Keratinocyte (primary cell): Measurements from ENCODE around the gene MMP24. TPM values are rescaled to one million over a fixed set of nuclear protein-coding genes. Genes with fewer than 3 reads are reported as not detected.

Source experiments
- DNase-seq: peaks from one replicate; pipeline ENCODE4 v3.0.0-alpha.2; 2011; ENCODE audit warnings: low read depth, missing footprints, low spot score
- FAIRE-seq: peaks from 2 replicates; lab custom pipeline; 2011; peaks lifted over from hg19 to GRCh38; lab: Jason Lieb, UNC
- H2AFZ ChIP-seq: 2 replicates; pipeline ENCODE4 v1.6.0; 2012; ENCODE audit warnings: low read length, control low read depth, inconsistent platforms; ENCODE audit not compliant: control insufficient read depth
- H3K27ac ChIP-seq: 2 replicates; pipeline ENCODE4 v1.5.1; 2011; ENCODE audit warnings: low read length; ENCODE audit not compliant: control insufficient read depth, insufficient read depth
- H3K27me3 ChIP-seq: 3 replicates; pipeline ENCODE4 v1.6.0; 2011; ENCODE audit warnings: low read length; ENCODE audit not compliant: control insufficient read depth, insufficient read depth; ENCODE audit errors: extremely low read depth
- H3K36me3 ChIP-seq, 2 experiments: 2 replicates in 1 of 2; 3 replicates in 1 of 2; pipeline ENCODE4 v1.5.1; 2011; ENCODE audit warnings: low read length in 2 of 2, mild to moderate bottlenecking in 1 of 2; ENCODE audit not compliant: control insufficient read depth in 2 of 2, insufficient read depth in 2 of 2; ENCODE audit errors: extremely low read depth in 1 of 2
- H3K4me1 ChIP-seq: 3 replicates; pipeline ENCODE4 v1.5.1; 2011; ENCODE audit warnings: low read length; ENCODE audit not compliant: control insufficient read depth, insufficient read depth; ENCODE audit errors: extremely low read depth
- H3K4me2 ChIP-seq: 3 replicates; pipeline ENCODE4 v1.6.0; 2011; ENCODE audit warnings: low read depth, low read length; ENCODE audit not compliant: control insufficient read depth, insufficient read depth; ENCODE audit errors: extremely low read depth
- H3K4me3 ChIP-seq, 3 experiments: fragments of 200-600 bp in 1 of 3; sonication (generic) in 1 of 3; 2 replicates in 2 of 3; 3 replicates in 1 of 3; pipeline ENCODE4 v1.5.1; 2011 to 2016; ENCODE audit warnings: low read length in 3 of 3, mild to moderate bottlenecking in 3 of 3, control low read depth in 2 of 3, inconsistent platforms in 1 of 3, low read depth in 1 of 3, mixed read lengths in 1 of 3, mixed run types in 1 of 3, moderate library complexity in 1 of 3; ENCODE audit not compliant: control insufficient read depth in 2 of 3, insufficient read depth in 2 of 3; ENCODE audit errors: extremely low read depth in 1 of 3
- H3K79me2 ChIP-seq: 2 replicates; pipeline ENCODE4 v1.6.0; 2012; ENCODE audit warnings: low read length; ENCODE audit not compliant: control insufficient read depth, insufficient read depth
- H3K9ac ChIP-seq: 3 replicates; pipeline ENCODE4 v1.6.0; 2011; ENCODE audit warnings: low read length; ENCODE audit not compliant: control insufficient read depth, insufficient read depth; ENCODE audit errors: extremely low read depth
- H3K9me1 ChIP-seq: 3 replicates; pipeline ENCODE4 v1.6.0; 2011; ENCODE audit warnings: low read length; ENCODE audit not compliant: control insufficient read depth, insufficient read depth; ENCODE audit errors: extremely low read depth
- H3K9me3 ChIP-seq: 2 replicates; pipeline ENCODE4 v1.5.1; 2012; ENCODE audit warnings: low read depth, low read length; ENCODE audit not compliant: control insufficient read depth
- H4K20me1 ChIP-seq: 3 replicates; pipeline ENCODE4 v1.6.0; 2011; ENCODE audit warnings: low read length; ENCODE audit not compliant: control insufficient read depth, insufficient read depth; ENCODE audit errors: extremely low read depth
- CTCF ChIP-seq, 3 experiments: IDR thresholded peaks in 1 of 3; conservative IDR thresholded peaks in 1 of 3; optimal IDR thresholded peaks in 1 of 3; 2 replicates in 2 of 3; 3 replicates in 1 of 3; pipeline versions ENCODE3 to v1.5.1; 2011; ENCODE audit warnings: low read length in 3 of 3, mild to moderate bottlenecking in 3 of 3, moderate library complexity in 2 of 3, control low read depth in 1 of 3, inconsistent platforms in 1 of 3; ENCODE audit not compliant: insufficient read depth in 2 of 3; ENCODE audit errors: extremely low read depth in 1 of 3
- EZH2 ChIP-seq: IDR thresholded peaks from one replicate; pipeline ENCODE4 v1.6.1; 2012; ENCODE audit warnings: inconsistent platforms, mild to moderate bottlenecking, low read length, moderate library complexity
- dilution Hi-C: fragments of 300-500 bp; cut with MboI; formaldehyde crosslinking; loops from one replicate; pipeline ENCODE4 v1.7.0; 2020; ENCODE audit warnings: low sequenced_read_pairs; ENCODE audit not compliant: extremely low pct_ligation_motif_present
- polyA plus RNA-seq, 5 experiments: library from polyadenylated mRNA; depleted of rRNA in 3 of 5; stranded (reverse) in 3 of 5; stranded (forward) in 1 of 5; unstranded in 1 of 5; fragments of >200 nt; gene quantifications; 1 replicate in 1 of 5; 2 replicates in 3 of 5; 3 replicates in 1 of 5; pipeline versions ENCODE4 v1.2.1 to v1.2.3, GENCODE V29; 2011 to 2012; ENCODE audit warnings: missing spikeins in 2 of 5, low read depth in 1 of 5, low replicate concordance in 1 of 5

MMP24 gene
- polyA plus RNA-seq, 1 donor (not counting 4 experiments of a cell fraction or from before 2014, with no cell fraction given): not detected

DNA sequence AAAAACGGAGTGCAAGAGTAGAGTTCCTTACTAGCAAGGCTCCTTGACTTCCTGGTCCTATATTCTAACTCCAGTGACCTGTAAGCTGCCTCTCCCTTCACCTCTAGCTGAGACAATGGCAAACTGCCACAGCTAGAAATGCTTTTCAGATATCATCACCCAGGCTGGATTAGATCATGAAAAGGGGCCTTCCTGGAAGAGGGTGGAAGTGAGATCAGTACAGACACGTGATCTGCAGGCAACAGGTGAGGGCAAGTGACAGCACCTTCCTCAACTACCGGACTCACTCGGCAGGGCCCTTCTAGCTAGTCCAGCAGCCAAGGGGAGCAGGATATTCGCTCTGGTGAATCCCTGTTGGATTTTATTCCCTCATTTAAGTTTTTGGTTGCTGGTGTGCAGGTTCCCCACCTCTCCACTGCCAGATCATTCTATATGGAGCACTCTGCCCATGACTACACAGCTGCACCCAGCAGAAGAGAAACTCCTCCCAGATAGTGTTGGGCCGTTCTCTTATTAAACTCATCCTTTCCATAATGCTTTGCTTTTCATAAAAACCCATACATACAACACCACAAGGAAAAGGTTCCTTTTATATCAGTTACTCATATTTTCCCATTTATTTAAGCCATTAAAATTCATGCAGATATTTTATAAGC is 92.1 kb downstream of the MMP24 start:
- H4K20me1 ChIP-seq: no peaks in the 10 kb centered on the region
- H3K4me1 ChIP-seq: peaks cover 48% of the 10 kb centered on the region
- peak overlapping the region; percentile 45 for H3K9ac ChIP-seq
- DNase-seq (peak; percentile 94), FAIRE-seq (peak; percentile 99)
- peaks cover 0 to 11% of the 10 kb centered on the region in 2 experiments for H3K36me3 ChIP-seq
- no peaks in the 10 kb centered on the region for H3K27me3 ChIP-seq
- H2AFZ ChIP-seq: no peak overlapping the region
- no peaks in the 10 kb centered on the region for H3K9me3 ChIP-seq
- TF ChIP-seq EZH2: no peak
- TF ChIP-seq CTCF (optimal IDR thresholded peaks at IDR 0.05 in 1 of 3, IDR thresholded peaks at IDR 0.05 in 1 of 3, conservative IDR thresholded peaks at IDR 0.05 in 1 of 3; ENCODE audit: extremely low read depth in 1 of 3, insufficient read depth in 2 of 3, low read length in 3 of 3): no peak
- no peaks in the 10 kb centered on the region for H3K79me2 ChIP-seq
- peak overlapping the region; percentile 77 for H3K27ac ChIP-seq
- H3K4me3 ChIP-seq: no peak overlapping the region
- peak overlapping the region; percentile 66 for H3K4me2 ChIP-seq
- no peaks in the 10 kb centered on the region for H3K9me1 ChIP-seq
- dilution Hi-C loops: no loop called here

GRCh38 chr20:35319192-35319870 is 92.8 kb downstream of the MMP24 start:
- no peak for FAIRE-seq
- H3K36me3 ChIP-seq: peaks cover 0 to 8% of the 10 kb centered on the region in 2 experiments
- no peaks in the 10 kb centered on the region for H3K27me3 ChIP-seq
- H3K9me3 ChIP-seq: no peaks in the 10 kb centered on the region
- dilution Hi-C loops: no loop called here
- no peak for DNase-seq
- no peaks in the 10 kb centered on the region for H3K79me2 ChIP-seq
- H2AFZ ChIP-seq: no peak overlapping the region
- peak overlapping the region; percentile 77 for H3K27ac ChIP-seq
- no peaks in the 10 kb centered on the region for H4K20me1 ChIP-seq
- H3K9ac ChIP-seq: no peak overlapping the region
- no peak for TF ChIP-seq CTCF (optimal IDR thresholded peaks at IDR 0.05 in 1 of 3, IDR thresholded peaks at IDR 0.05 in 1 of 3, conservative IDR thresholded peaks at IDR 0.05 in 1 of 3; ENCODE audit: extremely low read depth in 1 of 3, insufficient read depth in 2 of 3, low read length in 3 of 3)
- H3K4me1 ChIP-seq: peaks cover 47% of the 10 kb centered on the region
- peak overlapping the region; percentile 66 for H3K4me2 ChIP-seq
- H3K4me3 ChIP-seq: no peak overlapping the region
- no peaks in the 10 kb centered on the region for H3K9me1 ChIP-seq
